GM21367 (cell line): ENCODE data around the gene ENO2.

ENCODE experiments used
- ATAC-seq: cut with Tn5 transposase; IDR thresholded peaks from one replicate; pipeline ENCODE4 v1.9.1; 2021; ENCODE audit not compliant: unreplicated experiment

ENO2 gene

GRCh38 chr12:6929466-6930452 lies 15.4 kb downstream of the ENO2 start:
- ATAC-seq = no peak

GRCh38 chr12:6932766-6933165 lies 18.4 kb downstream of the ENO2 start:
- no peak for ATAC-seq

- ATAC-seq = no peak
Measured at GRCh38 chr12:6934110-6934509, 19.7 kb downstream of the ENO2 start.

- ATAC-seq = no peak
Measured at GRCh38 chr12:6935371-6936193, 21.2 kb downstream of the ENO2 start.

- no peak for ATAC-seq
Measured at GRCh38 chr12:6936194-6936635, 21.8 kb downstream of the ENO2 start.

- no peak for ATAC-seq
Measured at GRCh38 chr12:6936636-6937480, 22.5 kb downstream of the ENO2 start.

- peak; percentile 72 for ATAC-seq
Measured at GRCh38 chr12:6937481-6938352, 23.3 kb downstream of the ENO2 start.

- ATAC-seq = no peak
Measured at GRCh38 chr12:6938353-6939190, 24.2 kb downstream of the ENO2 start.

GRCh38 chr12:6939191-6939540 lies 24.8 kb downstream of the ENO2 start:
- no peak for ATAC-seq

GRCh38 chr12:6941267-6941666 lies 26.9 kb downstream of the ENO2 start:
- no peak for ATAC-seq

- no peak for ATAC-seq
Measured at GRCh38 chr12:6941782-6942181, 27.4 kb downstream of the ENO2 start.

GRCh38 chr12:6942331-6942665 lies 27.9 kb downstream of the ENO2 start:
- no peak for ATAC-seq

- ATAC-seq = peak; percentile 25
Measured at GRCh38 chr12:6943389-6943721, 29.0 kb downstream of the ENO2 start.

- peak; percentile 21 for ATAC-seq
Measured at GRCh38 chr12:6943722-6944380, 29.5 kb downstream of the ENO2 start, which contains the start of the genes C12orf57 and RNU7-1. TSS of gene C12orf57 (plus strand) at chr12:6944022. CDS start at chr12:6944122, 100 bp downstream. TSS of gene RNU7-1 (plus strand) at chr12:6943816.

- ATAC-seq = peak; percentile 32
Measured at GRCh38 chr12:6944381-6945186, 30.2 kb downstream of the ENO2 start.

GRCh38 chr12:6945613-6946012 lies 31.2 kb downstream of the ENO2 start:
- no peak for ATAC-seq

GRCh38 chr12:6946033-6946919 lies 31.9 kb downstream of the ENO2 start:
- ATAC-seq = peak; percentile 20
